HAP-1 (cell line): ENCODE measurements around the gene ZNF560.
A peak's percentile ranks its signal among the peaks of the same experiment; 100 is the strongest.

Experiments
- DNase-seq, 2 experiments: peaks; one replicate each; pipeline ENCODE4 v3.0.0-alpha.2; 2016 to 2020; ENCODE audit warnings: low spot score in 2 of 2
- H3K27me3 ChIP-seq: fragments of 250-450 bp; sonication (Bioruptor Pico); 2 replicates; pipeline ENCODE4 v1.5.1; 2020; ENCODE audit warnings: low read depth, mild to moderate bottlenecking, moderate library complexity
- H3K36me3 ChIP-seq: fragments of 250-450 bp; sonication (Bioruptor Pico); replicated peaks from 2 replicates; pipeline ENCODE4 v1.5.1; 2020; ENCODE audit warnings: mild to moderate bottlenecking
- H3K4me1 ChIP-seq: fragments of 250-450 bp; sonication (Bioruptor Pico); 2 replicates; pipeline ENCODE4 v1.5.1; 2020; ENCODE audit warnings: mild to moderate bottlenecking
- H3K4me3 ChIP-seq: fragments of 250-450 bp; sonication (Bioruptor Pico); 2 replicates; pipeline ENCODE4 v1.5.1; 2020; ENCODE audit warnings: mild to moderate bottlenecking, moderate library complexity
- H3K9me3 ChIP-seq: fragments of 250-450 bp; sonication (Bioruptor Pico); 2 replicates; pipeline ENCODE4 v1.5.1; 2020; ENCODE audit warnings: mild to moderate bottlenecking, moderate library complexity
- in situ Hi-C: fragments of 300-500 bp; cut with MboI; formaldehyde crosslinking; loops from 3 replicates; pipeline ENCODE4 v1.14.3; 2020; ENCODE audit warnings: low sequenced_read_pairs, inconsistent platforms, mixed read lengths

ZNF560 gene

GRCh38 chr19:9487016-9487415, 11.4 kb downstream of the ZNF560 start:
- Histone ChIP-seq H3K4me3 (no peak overlapping the region), H3K36me3 (no peaks in the 10 kb centered on the region), H3K27me3 (no peaks in the 10 kb centered on the region), H3K9me3 (peaks cover 4% of the 10 kb centered on the region), H3K4me1 (no peaks in the 10 kb centered on the region)
- in situ Hi-C loops = no loop called here
- no peak for DNase-seq

DNA sequence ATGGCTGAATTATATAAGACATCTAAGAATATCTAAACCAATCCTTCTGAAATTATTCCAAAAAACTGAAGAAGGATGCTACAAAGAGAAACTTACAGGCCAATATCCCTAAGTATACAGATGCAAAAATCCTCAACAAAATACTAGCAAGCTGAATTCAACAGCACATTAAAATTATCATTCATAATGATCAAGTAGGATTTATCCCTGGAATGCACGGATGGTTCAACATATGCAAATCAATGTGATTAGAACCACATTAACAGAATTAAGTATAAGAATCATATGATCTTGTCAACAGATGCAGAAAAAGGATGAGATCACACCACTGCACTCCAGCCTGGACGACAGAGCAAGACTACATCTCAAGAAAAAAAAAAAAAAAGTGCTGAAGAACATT, 13.3 kb downstream of the ZNF560 start:
- in situ Hi-C loops = no loop called here
- H3K27me3 ChIP-seq = no peaks in the 10 kb centered on the region
- no peaks in the 10 kb centered on the region for H3K4me1 ChIP-seq
- no peak overlapping the region for H3K4me3 ChIP-seq
- H3K9me3 ChIP-seq = peaks cover 4% of the 10 kb centered on the region
- no peak for DNase-seq
- no peaks in the 10 kb centered on the region for H3K36me3 ChIP-seq

- H3K36me3 ChIP-seq = no peaks in the 10 kb centered on the region
- no peaks in the 10 kb centered on the region for H3K9me3 ChIP-seq
- no peaks in the 10 kb centered on the region for H3K27me3 ChIP-seq
- H3K4me1 ChIP-seq = no peaks in the 10 kb centered on the region
- in situ Hi-C loops = no loop called here
- H3K4me3 ChIP-seq = no peak overlapping the region
- no peak for DNase-seq
These were observed 23.4 kb downstream of the ZNF560 start for GRCh38 chr19:9474975-9475374.

- no peak for DNase-seq
- peaks cover 10% of the 10 kb centered on the region for H3K9me3 ChIP-seq
- no peak overlapping the region for H3K4me3 ChIP-seq
- H3K36me3 ChIP-seq = no peaks in the 10 kb centered on the region
- no peaks in the 10 kb centered on the region for H3K4me1 ChIP-seq
- H3K27me3 ChIP-seq = no peaks in the 10 kb centered on the region
- in situ Hi-C loops = no loop called here
These were observed 31.3 kb downstream of the ZNF560 start for GRCh38 chr19:9467161-9467560.

DNA sequence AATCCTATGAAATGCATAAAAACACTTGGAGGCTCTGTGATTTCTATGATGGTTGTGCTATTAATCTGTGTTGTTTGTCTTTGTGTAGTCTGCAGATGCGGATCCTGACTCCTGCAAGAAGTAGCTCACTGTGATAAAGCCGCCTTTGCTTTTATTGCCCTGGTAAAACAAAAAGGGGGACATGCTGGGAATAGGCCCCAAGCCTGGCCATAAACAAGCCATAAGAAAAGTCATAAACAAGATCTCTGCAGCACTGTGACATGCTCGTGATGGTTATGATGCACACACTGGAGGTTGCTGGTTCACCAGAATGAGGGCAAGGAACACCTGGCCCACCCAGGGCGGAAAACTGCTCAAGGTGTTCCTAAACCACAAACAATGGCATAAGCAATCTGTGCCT, 36.5 kb downstream of the ZNF560 start:
- Histone ChIP-seq H3K4me3 (no peak overlapping the region), H3K4me1 (no peaks in the 10 kb centered on the region), H3K36me3 (no peaks in the 10 kb centered on the region), H3K27me3 (no peaks in the 10 kb centered on the region), H3K9me3 (peaks cover 4% of the 10 kb centered on the region; the same call in 1 of the 2 replicates)
- in situ Hi-C loops = no loop called here
- no peak for DNase-seq

GRCh38 chr19:9456018-9456689, 42.3 kb downstream of the ZNF560 start:
- H3K4me3 ChIP-seq = no peak overlapping the region
- in situ Hi-C loops = no loop called here
- DNase-seq = no peak
- H3K9me3 ChIP-seq = no peaks in the 10 kb centered on the region; the same call in 1 of the 2 replicates
- no peaks in the 10 kb centered on the region for H3K4me1 ChIP-seq
- H3K36me3 ChIP-seq = no peaks in the 10 kb centered on the region
- no peaks in the 10 kb centered on the region for H3K27me3 ChIP-seq

DNA sequence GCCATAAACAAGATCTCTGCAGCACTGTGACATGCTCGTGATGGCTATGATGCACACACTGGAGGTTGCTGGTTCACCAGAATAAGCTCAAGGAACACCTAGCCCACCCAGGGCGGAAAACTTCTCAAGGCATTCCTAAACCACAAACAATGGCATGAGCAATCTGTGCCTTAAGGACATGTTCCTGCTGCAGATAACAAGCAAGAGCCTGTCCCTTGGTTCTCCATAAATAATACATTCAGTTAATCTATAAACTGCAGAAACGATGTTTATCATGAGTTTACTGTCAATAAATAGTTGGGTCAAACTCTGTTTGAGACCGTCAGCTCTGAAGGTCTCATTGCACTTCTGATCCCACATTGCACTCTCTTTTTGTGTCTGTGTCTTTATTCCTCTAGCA, 44.5 kb downstream of the ZNF560 start:
- Histone ChIP-seq H3K4me3 (no peak overlapping the region), H3K9me3 (no peaks in the 10 kb centered on the region)
- in situ Hi-C loops = no loop called here

GRCh38 chr19:9445037-9445436, 53.4 kb downstream of the ZNF560 start:
- Histone ChIP-seq H3K4me1 (no peaks in the 10 kb centered on the region), H3K9me3 (no peaks in the 10 kb centered on the region), H3K4me3 (no peak overlapping the region), H3K36me3 (no peaks in the 10 kb centered on the region), H3K27me3 (no peaks in the 10 kb centered on the region)
- in situ Hi-C loops = no loop called here
- DNase-seq = no peak

More for the DNA sequence above, 44.5 kb downstream of the ZNF560 start:
- DNase-seq = no peak
- Histone ChIP-seq H3K27me3 (no peaks in the 10 kb centered on the region), H3K36me3 (no peaks in the 10 kb centered on the region), H3K4me1 (no peaks in the 10 kb centered on the region)

DNA sequence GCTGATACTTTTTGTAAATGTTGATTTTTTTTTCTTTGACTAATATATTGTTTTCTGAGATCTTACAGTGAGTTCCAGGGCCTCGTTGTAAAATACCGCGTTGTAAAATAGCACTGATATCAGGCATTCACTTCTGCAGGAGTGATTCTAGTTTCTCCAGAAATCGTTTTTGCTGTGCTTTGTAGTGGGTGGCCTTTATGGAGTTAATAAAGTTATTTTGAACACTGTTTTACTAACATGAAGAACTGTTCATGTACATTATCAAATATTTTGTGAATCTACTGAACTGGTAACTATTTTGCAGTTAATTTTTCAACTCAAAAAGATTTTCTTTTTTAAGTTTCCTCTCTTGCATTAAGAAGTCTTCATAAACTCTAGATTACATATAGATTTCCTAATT, 62.1 kb downstream of the ZNF560 start:
- no peaks in the 10 kb centered on the region for H3K27me3 ChIP-seq
- peaks cover 4% of the 10 kb centered on the region for H3K4me1 ChIP-seq
- DNase-seq = no peak
- peaks cover 17% of the 10 kb centered on the region for H3K36me3 ChIP-seq
- in situ Hi-C loops = no loop called here
- 0 out of 2 replicates have a peak, but pooled peaks cover 2% of the 10 kb centered on the region for H3K9me3 ChIP-seq
- H3K4me3 ChIP-seq = no peak overlapping the region

GRCh38 chr19:9435279-9436268, 62.8 kb downstream of the ZNF560 start, which contains the start of gene ZNF266:
Gene ZNF266 (minus strand): TSS chr19:9435573. CDS start chr19:9420089, 15,484 bp downstream.
- peak within 1 kb of the TSS; percentile 91 for H3K4me3 ChIP-seq
- peaks cover 4% of the 10 kb centered on the region for H3K4me1 ChIP-seq
- in situ Hi-C loops = no loop called here
- peaks cover 19% of the 10 kb centered on the region for H3K36me3 ChIP-seq
- peak; percentile 79 to 92 for DNase-seq
- 0 out of 2 replicates have a peak, but pooled peaks cover 2% of the 10 kb centered on the region for H3K9me3 ChIP-seq
- H3K27me3 ChIP-seq = no peaks in the 10 kb centered on the region

- H3K4me1 ChIP-seq = peaks cover 4% of the 10 kb centered on the region
- DNase-seq = peak in 1 of 2 experiments; percentile 30
- in situ Hi-C loops = no loop called here
These were observed 66.9 kb downstream of the ZNF560 start for GRCh38 chr19:9431475-9431874.

DNA sequence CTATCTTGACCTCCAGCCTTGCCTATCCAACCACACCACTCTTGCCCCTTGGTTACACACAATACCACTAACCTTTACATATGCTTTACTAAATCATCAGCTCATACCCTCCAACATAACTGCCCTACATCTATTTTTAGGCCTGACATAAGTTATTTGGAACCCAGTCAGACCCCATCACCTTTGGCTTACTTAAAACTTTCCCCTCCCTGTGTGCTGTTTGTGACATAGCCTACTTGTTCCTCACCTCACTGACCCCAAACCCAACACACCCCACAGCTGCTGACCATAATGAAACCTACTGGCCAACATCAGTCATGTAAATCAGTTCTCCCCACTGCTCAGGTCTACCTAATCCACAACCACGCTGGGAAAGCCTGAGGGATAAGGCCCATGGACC, 68.0 kb downstream of the ZNF560 start:
- Histone ChIP-seq H3K36me3 (peaks cover 24% of the 10 kb centered on the region), H3K27me3 (no peaks in the 10 kb centered on the region), H3K4me1 (peaks cover 4% of the 10 kb centered on the region), H3K4me3 (no peak overlapping the region), H3K9me3 (no peaks in the 10 kb centered on the region)
- DNase-seq = no peak
- in situ Hi-C loops = no loop called here

More at GRCh38 chr19:9431475-9431874, 66.9 kb downstream of the ZNF560 start:
- Histone ChIP-seq H3K9me3 (0 out of 2 replicates have a peak, but pooled peaks cover 2% of the 10 kb centered on the region), H3K36me3 (peaks cover 23% of the 10 kb centered on the region), H3K4me3 (no peak overlapping the region), H3K27me3 (no peaks in the 10 kb centered on the region)

GRCh38 chr19:9427941-9428340, 70.5 kb downstream of the ZNF560 start:
- DNase-seq = no peak
- no peak overlapping the region for H3K4me3 ChIP-seq
- H3K9me3 ChIP-seq = no peaks in the 10 kb centered on the region
- no peaks in the 10 kb centered on the region for H3K4me1 ChIP-seq
- H3K36me3 ChIP-seq = peaks cover 23% of the 10 kb centered on the region
- in situ Hi-C loops = no loop called here
- H3K27me3 ChIP-seq = no peaks in the 10 kb centered on the region
